H9 (cell line): ENCODE results near the gene SCYGR4. TPM values are rescaled to one million over a fixed set of nuclear protein-coding genes. Genes with fewer than 3 reads are reported as not detected.

Source experiments
- DNase-seq: peaks from one replicate; pipeline ENCODE4 v3.0.0-alpha.2; 2017
- H2AFZ ChIP-seq: one replicate; pipeline ENCODE4 v1.6.1; 2013; ENCODE audit warnings: mild to moderate bottlenecking, low read length, control low read depth, moderate library complexity
- H2AK5ac ChIP-seq: 2 replicates; pipeline ENCODE4 v1.6.1; 2013; ENCODE audit warnings: low read length, control low read depth, mixed read lengths; ENCODE audit not compliant: insufficient read length
- H2BK120ac ChIP-seq: one replicate; pipeline ENCODE4 v1.6.1; 2013; ENCODE audit warnings: low read depth, mild to moderate bottlenecking, low read length, control low read depth, inconsistent platforms; ENCODE audit not compliant: poor library complexity, severe bottlenecking
- H2BK12ac ChIP-seq: 2 replicates; pipeline ENCODE4 v1.6.1; 2013; ENCODE audit warnings: low read length, control low read depth, mixed read lengths, low read depth; ENCODE audit not compliant: insufficient read length
- H2BK15ac ChIP-seq: 2 replicates; pipeline ENCODE4 v1.6.1; 2013; ENCODE audit warnings: low read depth, low read length, control low read depth
- H2BK20ac ChIP-seq: one replicate; pipeline ENCODE4 v1.6.1; 2013; ENCODE audit warnings: low read depth, mild to moderate bottlenecking, low read length, control low read depth, inconsistent platforms; ENCODE audit not compliant: poor library complexity, severe bottlenecking
- H2BK5ac ChIP-seq: 2 replicates; pipeline ENCODE4 v1.6.1; 2013; ENCODE audit warnings: low read length, control low read depth, mixed read lengths; ENCODE audit not compliant: insufficient read length
- H3K14ac ChIP-seq: 2 replicates; pipeline ENCODE4 v1.6.1; 2013; ENCODE audit warnings: low read length, control low read depth; ENCODE audit not compliant: insufficient read depth
- H3K18ac ChIP-seq: 2 replicates; pipeline ENCODE4 v1.6.1; 2013; ENCODE audit warnings: low read depth, mild to moderate bottlenecking, mixed read lengths, low read length, control low read depth; ENCODE audit not compliant: insufficient read length
- H3K23ac ChIP-seq: 2 replicates; pipeline ENCODE4 v1.6.1; 2013; ENCODE audit warnings: low read length, control low read depth, mixed read lengths, low read depth; ENCODE audit not compliant: insufficient read length
- H3K23me2 ChIP-seq: 2 replicates; pipeline ENCODE4 v1.6.1; 2013; ENCODE audit warnings: low read depth, mild to moderate bottlenecking, mixed read lengths, low read length, control low read depth; ENCODE audit not compliant: insufficient read length, poor library complexity, severe bottlenecking
- H3K27ac ChIP-seq: 2 replicates; pipeline ENCODE4 v1.5.1; 2013; ENCODE audit warnings: low read length, control low read depth, mixed read lengths, low read depth; ENCODE audit not compliant: insufficient read length
- H3K27me3 ChIP-seq: 2 replicates; pipeline ENCODE4 v1.6.1; 2013; ENCODE audit warnings: low read length, control low read depth, inconsistent platforms; ENCODE audit not compliant: insufficient read depth
- H3K4ac ChIP-seq: 2 replicates; pipeline ENCODE4 v1.6.1; 2013; ENCODE audit warnings: low read depth, mild to moderate bottlenecking, control low read depth, inconsistent platforms, low read length, moderate library complexity
- H3K4me1 ChIP-seq: 2 replicates; pipeline ENCODE4 v1.6.1; 2013; ENCODE audit warnings: low read length, control low read depth, inconsistent platforms; ENCODE audit not compliant: insufficient read depth
- H3K4me2 ChIP-seq: 2 replicates; pipeline ENCODE4 v1.6.1; 2013; ENCODE audit warnings: low read length, control low read depth, mixed read lengths; ENCODE audit not compliant: insufficient read length, insufficient read depth
- H3K56ac ChIP-seq: 2 replicates; pipeline ENCODE4 v1.6.1; 2013; ENCODE audit warnings: low read depth, mild to moderate bottlenecking, mixed read lengths, low read length, control low read depth; ENCODE audit not compliant: insufficient read length
- H3K79me1 ChIP-seq: 2 replicates; pipeline ENCODE4 v1.6.1; 2013; ENCODE audit warnings: low read depth, mild to moderate bottlenecking, moderate library complexity, low read length, control low read depth, inconsistent platforms; ENCODE audit not compliant: insufficient read depth, poor library complexity, severe bottlenecking
- H3K79me2 ChIP-seq: 2 replicates; pipeline ENCODE4 v1.6.1; 2013; ENCODE audit warnings: low read length, control low read depth, inconsistent platforms; ENCODE audit not compliant: insufficient read depth
- H3K9ac ChIP-seq: 2 replicates; pipeline ENCODE4 v1.6.1; 2013; ENCODE audit warnings: low read length, control low read depth, mixed read lengths; ENCODE audit not compliant: insufficient read length; ENCODE audit errors: extremely low read depth
- H3K9me3 ChIP-seq: one replicate; pipeline ENCODE4 v1.6.1; 2013; ENCODE audit warnings: low read depth, low read length, inconsistent platforms; ENCODE audit not compliant: control insufficient read depth
- H3T11ph ChIP-seq: one replicate; pipeline ENCODE4 v1.6.1; 2013; ENCODE audit warnings: mild to moderate bottlenecking, low read length, control low read depth, inconsistent platforms
- H4K20me1 ChIP-seq: one replicate; pipeline ENCODE4 v1.6.1; 2013; ENCODE audit not compliant: control insufficient read depth, insufficient read length, insufficient read depth
- H4K5ac ChIP-seq: 2 replicates; pipeline ENCODE4 v1.6.1; 2013; ENCODE audit warnings: low read depth, mild to moderate bottlenecking, mixed read lengths, low read length, control low read depth; ENCODE audit not compliant: insufficient read length
- H4K8ac ChIP-seq: replicated peaks from 2 replicates; pipeline ENCODE4 v1.6.1; 2013; ENCODE audit warnings: low read length, control low read depth, mixed read lengths, low read depth; ENCODE audit not compliant: insufficient read length
- H4K91ac ChIP-seq: 2 replicates; pipeline ENCODE4 v1.6.1; 2013; ENCODE audit warnings: low read depth, mild to moderate bottlenecking, moderate library complexity, mixed read lengths, low read length, control low read depth; ENCODE audit not compliant: insufficient read length
- H3K27ac Mint-ChIP-seq, 3 experiments: 2 replicates in 2 of 3; 3 replicates in 1 of 3; pipeline ENCODE4 v1.8.0; 2020 to 2021; ENCODE audit warnings: mixed read lengths in 3 of 3, mild to moderate bottlenecking in 1 of 3, moderate library complexity in 1 of 3
- H3K27me3 Mint-ChIP-seq: 2 replicates; pipeline ENCODE4 v1.8.0; 2021; ENCODE audit warnings: low read depth, mild to moderate bottlenecking, moderate library complexity, mixed read lengths
- H3K36me3 Mint-ChIP-seq, 3 experiments: 2 replicates in 2 of 3; 3 replicates in 1 of 3; pipeline ENCODE4 v1.8.0; 2020 to 2021; ENCODE audit warnings: low read depth in 3 of 3, mixed read lengths in 3 of 3; ENCODE audit not compliant: insufficient read depth in 1 of 3
- H3K4me1 Mint-ChIP-seq, 2 experiments: 2 replicates each; pipeline ENCODE4 v1.8.0; 2020; ENCODE audit warnings: mixed read lengths in 2 of 2
- H3K4me3 Mint-ChIP-seq, 2 experiments: 2 replicates in 1 of 2; 3 replicates in 1 of 2; pipeline ENCODE4 v1.8.0; 2020 to 2021; ENCODE audit warnings: mild to moderate bottlenecking in 2 of 2, mixed read lengths in 2 of 2, moderate library complexity in 1 of 2
- H3K9me3 Mint-ChIP-seq, 2 experiments: 2 replicates in 1 of 2; 3 replicates in 1 of 2; pipeline ENCODE4 v1.8.0; 2020; ENCODE audit warnings: mild to moderate bottlenecking in 2 of 2, mixed read lengths in 2 of 2, moderate library complexity in 1 of 2
- WGBS: extraction: QIAGEN DNeasy Blood & Tissue Kit; methylation state at CpG from one replicate; pipeline ENCODE4 v1.1.7; 2013; ENCODE audit warnings: missing lambda C conversion rate, low lambda C conversion rate, mixed read lengths; ENCODE audit not compliant: insufficient read length; ENCODE audit errors: extremely low coverage; 5-methylcytosine and 5-hydroxymethylcytosine counted together
- total RNA-seq: library from RNA; stranded (reverse); gene quantifications from 2 replicates; pipeline ENCODE4 v1.2.1, GENCODE V29; 2021
- TF ChIP-seq, protein P1 (sequence below): fragments of 200-600 bp; sonication (generic); conservative IDR thresholded peaks from 3 replicates; pipeline ENCODE4 v1.8.0; 2021; ENCODE audit warnings: antibody characterized with exemption, mild to moderate bottlenecking

The SCYGR4 gene
- total RNA-seq, 1 experiment from 2014 or later = not detected

DNA sequence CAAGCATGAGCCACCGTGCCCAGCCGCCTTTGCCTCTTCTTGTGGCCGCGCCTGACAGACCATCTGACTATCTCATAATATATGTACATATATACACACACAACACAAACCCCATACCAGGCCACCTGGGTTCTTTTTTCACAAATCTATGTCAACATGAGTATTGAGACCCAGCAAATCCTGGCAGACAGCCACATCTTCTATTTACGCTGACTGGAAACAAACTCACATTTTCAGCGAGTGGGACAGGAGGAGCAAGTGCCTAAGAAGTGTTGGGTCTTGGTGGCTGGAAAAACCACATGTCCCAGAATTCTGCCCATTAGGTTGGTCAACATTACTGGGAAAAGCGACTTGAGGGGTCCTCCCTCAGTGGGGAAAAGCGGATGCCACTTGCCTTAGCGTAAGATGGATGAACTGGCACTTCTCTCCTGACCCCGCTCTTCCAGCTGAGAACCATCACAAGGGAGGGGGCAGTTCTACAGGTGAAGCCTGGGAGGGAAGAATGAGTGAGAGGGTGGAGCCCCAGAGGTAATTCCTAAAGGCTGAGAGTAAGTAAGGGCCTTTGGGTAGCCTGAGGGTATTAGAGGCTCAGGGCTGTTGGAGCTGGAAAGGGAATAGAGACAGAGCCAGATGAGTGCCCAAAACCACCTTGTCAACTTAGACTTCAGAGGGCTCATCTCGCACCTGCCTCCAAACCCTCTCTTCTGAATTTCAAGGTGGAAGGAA is 4.6 kb upstream of the SCYGR4 start:
- DNase-seq = no peak
- Histone ChIP-seq H3K79me2 (no peaks in the 10 kb centered on the region), H3K56ac (no peak overlapping the region)

More for the DNA sequence above, 4.6 kb upstream of the SCYGR4 start:
- Histone ChIP-seq H3K18ac (no peak overlapping the region), H2BK15ac (no peak overlapping the region), H4K91ac (no peak overlapping the region), H3K23me2 (no peaks in the 10 kb centered on the region), H3K9ac (no peak overlapping the region), H3K9me3 (no peaks in the 10 kb centered on the region), H2BK12ac (no peak overlapping the region), H3K27me3 (no peaks in the 10 kb centered on the region; the same call in 1 of the 2 replicates), H3T11ph (no peak overlapping the region), H3K23ac (no peak overlapping the region), H2BK5ac (no peak overlapping the region), H2BK120ac (no peak overlapping the region), H4K20me1 (no peaks in the 10 kb centered on the region), H2AK5ac (no peak overlapping the region), H4K8ac (no peak overlapping the region), H3K79me1 (no peaks in the 10 kb centered on the region), H3K4ac (no peak overlapping the region), H2AFZ (no peak overlapping the region), H3K27ac (no peak overlapping the region), H2BK20ac (no peak overlapping the region), H3K4me1 (0 out of 2 replicates have a peak, but pooled peaks cover 5% of the 10 kb centered on the region), H3K14ac (0 out of 2 replicates have a peak overlapping the region, but pooled peaks have one; percentile 44), H3K4me2 (no peak overlapping the region), H4K5ac (no peak overlapping the region)
- peaks cover 10% of the 10 kb centered on the region for H3K27me3 Mint-ChIP-seq
- no peak overlapping the region; a peak in 1 of 7 replicates for H3K27ac Mint-ChIP-seq
- TF ChIP-seq, protein P1, sequence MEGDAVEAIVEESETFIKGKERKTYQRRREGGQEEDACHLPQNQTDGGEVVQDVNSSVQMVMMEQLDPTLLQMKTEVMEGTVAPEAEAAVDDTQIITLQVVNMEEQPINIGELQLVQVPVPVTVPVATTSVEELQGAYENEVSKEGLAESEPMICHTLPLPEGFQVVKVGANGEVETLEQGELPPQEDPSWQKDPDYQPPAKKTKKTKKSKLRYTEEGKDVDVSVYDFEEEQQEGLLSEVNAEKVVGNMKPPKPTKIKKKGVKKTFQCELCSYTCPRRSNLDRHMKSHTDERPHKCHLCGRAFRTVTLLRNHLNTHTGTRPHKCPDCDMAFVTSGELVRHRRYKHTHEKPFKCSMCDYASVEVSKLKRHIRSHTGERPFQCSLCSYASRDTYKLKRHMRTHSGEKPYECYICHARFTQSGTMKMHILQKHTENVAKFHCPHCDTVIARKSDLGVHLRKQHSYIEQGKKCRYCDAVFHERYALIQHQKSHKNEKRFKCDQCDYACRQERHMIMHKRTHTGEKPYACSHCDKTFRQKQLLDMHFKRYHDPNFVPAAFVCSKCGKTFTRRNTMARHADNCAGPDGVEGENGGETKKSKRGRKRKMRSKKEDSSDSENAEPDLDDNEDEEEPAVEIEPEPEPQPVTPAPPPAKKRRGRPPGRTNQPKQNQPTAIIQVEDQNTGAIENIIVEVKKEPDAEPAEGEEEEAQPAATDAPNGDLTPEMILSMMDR = no peak
- no peaks in the 10 kb centered on the region; a peak in 1 of 7 replicates for H3K36me3 Mint-ChIP-seq
- no CpG with 5 or more reads among the region's 11 CpGs for WGBS
- no peak overlapping the region for H3K4me3 Mint-ChIP-seq
- H3K9me3 Mint-ChIP-seq = no peaks in the 10 kb centered on the region; a peak in 1 of 5 replicates
- peaks cover 16 to 18% of the 10 kb centered on the region in 2 experiments for H3K4me1 Mint-ChIP-seq
